HG03095 (cell line): ENCODE results near the gene NNMT.

ENCODE experiments used
- ATAC-seq: cut with Tn5 transposase; IDR thresholded peaks from one replicate; pipeline ENCODE4 v1.9.1; 2021; ENCODE audit warnings: moderate library complexity; ENCODE audit not compliant: unreplicated experiment

Gene NNMT

GRCh38 chr11:114343493-114343892 is 47.3 kb downstream of the NNMT start:
- no peak for ATAC-seq

DNA sequence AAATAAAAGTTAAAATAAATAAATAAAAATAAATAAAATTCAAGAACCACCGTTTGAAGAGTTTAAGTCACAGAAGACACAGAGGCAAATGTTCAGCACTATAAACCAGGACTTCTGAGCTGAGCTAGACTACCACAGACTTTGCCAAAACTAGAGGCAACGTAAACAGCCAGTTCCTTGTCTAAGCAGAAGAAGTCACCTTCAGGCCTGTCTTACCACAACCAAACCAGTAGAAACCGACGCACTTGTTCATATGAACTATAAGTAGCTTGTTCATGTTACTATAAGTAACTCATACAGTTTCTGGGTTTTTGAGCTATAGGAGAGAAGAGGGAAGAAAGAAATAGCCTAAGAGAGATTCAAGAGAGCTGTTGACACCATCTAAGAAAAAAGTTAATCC is 48.3 kb downstream of the NNMT start:
- no peak for ATAC-seq

DNA sequence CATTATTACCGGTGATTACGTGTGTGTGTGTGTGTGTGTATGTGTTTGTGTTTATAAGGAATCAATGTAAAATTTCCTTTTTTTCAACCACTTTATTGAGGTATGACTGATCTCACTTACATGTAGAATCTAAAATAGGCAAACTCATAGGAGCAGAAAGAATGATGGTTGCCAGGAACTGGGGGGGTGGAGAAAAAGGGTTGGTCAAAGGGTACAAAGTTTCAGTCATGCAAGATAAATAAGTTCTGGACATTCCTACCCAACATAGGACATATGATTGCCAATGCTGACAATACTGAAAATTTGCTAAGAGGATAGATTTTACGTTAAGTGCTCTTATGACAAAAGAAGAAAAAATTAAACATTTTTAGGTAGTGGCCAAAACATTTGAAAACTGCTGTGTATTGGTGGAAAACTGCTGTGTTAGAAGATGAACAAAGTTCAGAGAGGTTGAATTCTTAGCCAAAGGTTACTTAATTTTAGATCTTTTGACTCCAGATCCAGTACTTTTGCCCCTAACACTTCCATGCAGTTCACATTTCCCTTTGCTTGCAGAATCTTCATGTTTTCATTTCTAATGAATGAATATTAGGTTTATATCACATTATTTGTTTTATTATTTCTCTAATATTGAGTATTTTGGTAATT is 49.5 kb downstream of the NNMT start:
- ATAC-seq, result no peak

- ATAC-seq, result no peak
Measured at GRCh38 chr11:114346709-114347141, 50.5 kb downstream of the NNMT start.

DNA sequence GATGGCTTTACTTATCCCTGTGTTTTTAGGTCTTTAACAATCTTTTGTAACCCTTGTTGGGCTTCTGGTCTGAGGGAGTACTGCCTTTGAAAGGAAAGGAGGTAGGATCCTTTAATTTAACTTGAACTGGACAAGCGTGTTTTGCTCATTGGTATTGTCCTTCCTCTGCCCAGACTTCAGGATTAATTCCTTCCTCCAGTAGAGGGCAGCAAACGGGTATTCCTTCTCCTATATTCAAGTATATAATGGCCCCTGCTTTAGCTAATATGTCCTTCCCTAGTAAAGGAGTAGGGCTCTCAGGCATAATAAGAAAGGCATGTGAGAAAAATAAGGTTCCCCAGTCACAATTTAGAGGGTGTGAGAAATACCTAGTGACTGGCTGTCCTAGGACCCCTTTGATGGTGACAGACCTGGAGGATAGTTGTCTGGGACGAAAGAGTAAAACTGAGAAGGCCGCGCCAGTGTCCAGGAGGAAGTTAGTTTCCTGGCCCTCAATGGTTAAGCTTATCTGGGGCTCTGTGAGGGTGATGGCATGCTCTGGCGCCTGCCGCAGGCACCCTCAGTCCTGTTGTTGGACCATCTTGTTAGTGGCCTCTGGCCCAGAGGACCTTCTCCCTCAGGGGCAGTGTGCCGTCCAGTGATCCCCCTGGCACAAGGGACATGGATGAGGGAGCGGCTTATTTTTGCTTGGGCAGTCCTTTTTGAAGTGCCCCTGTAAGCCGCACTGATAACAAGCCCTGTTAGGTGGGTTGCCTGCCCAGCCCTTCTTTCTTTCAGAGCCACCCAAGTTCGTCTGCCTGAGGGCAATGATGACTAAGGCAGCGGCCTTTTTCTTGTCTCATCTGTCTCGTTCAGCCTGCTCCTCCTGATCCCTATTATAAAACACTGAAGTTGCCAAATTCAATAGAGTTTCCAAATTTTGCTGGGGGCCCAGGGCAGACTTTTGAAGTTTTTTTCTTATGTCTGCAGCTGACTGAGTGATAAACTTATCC is 52.3 kb downstream of the NNMT start:
- ATAC-seq, result no peak

DNA sequence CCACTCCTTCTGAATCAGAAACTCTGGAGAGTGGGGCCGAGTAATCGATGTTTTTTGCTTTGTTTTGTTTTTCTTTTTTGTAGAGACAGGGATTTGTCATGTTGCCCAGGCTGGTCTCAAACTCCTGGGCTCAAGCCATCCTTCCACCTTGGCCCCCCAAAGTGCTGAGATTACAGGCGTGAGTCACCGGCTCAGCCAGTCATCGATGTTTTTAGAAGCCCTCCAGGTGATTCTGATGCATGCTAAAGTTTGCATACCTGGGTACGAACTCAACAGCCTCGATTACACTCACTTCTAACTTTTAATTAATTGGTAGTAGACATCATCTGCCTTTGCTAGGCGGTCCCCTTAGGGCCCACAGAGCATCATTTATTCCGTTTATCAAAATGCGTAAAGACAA is 53.8 kb downstream of the NNMT start:
- no peak for ATAC-seq

- ATAC-seq, result no peak
Measured at GRCh38 chr11:114353443-114353842, 57.2 kb downstream of the NNMT start.

DNA sequence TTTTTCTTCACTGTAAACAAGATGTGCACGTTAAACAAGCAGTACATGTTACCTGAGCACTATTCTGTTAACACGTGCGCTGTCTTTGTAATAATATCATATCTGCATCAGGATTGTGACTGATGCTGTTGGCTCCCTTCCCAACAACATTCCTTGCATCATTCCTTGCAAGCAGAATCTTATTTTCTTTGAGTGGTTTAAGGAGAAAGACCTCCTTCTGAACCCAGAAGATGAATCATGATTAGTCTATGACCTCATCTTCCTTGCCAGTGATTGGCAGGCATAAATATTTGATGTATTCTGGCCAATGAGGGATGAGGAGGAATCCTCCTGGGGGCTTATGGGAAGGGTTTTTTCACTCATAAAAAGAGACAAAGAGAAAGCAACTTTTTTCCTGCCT is 57.9 kb downstream of the NNMT start:
- ATAC-seq, result no peak

DNA sequence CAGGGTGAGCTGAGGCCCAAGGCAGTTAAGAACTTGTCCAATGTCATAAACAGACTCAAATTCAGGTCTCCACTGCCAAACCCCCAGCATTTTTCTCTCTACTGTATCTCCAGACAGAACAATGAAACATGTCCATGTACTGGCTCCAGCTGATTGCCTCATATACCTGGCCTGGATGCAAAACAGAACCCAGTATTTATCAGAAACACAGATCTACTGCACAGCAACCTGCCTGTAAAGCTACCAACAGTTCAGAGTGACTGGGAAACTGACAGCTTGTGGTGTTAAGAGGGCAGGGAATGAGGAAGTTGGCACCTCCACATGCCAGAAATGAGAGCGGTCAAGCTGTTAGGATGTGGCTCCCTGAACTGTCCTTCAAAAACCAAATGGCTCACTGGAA is 62.5 kb downstream of the NNMT start:
- no peak for ATAC-seq

DNA sequence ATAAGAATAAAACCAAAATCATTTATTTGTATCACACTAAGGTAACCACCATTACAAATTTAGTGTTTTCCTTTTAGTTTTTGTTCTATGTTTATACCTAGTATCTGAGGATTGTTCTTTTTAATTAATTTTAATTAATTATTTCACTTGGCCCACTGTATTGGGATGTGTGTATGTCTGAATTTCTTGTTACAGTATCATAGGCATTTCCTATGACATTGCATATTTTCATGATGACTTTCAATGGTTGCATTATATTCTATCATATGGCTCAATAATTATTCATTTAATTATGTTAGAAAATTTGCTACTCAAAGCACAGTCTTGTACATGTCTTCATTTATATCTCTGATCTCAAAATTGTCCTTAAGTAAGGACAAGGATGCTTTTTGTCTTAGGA is 63.1 kb downstream of the NNMT start:
- no peak for ATAC-seq

DNA sequence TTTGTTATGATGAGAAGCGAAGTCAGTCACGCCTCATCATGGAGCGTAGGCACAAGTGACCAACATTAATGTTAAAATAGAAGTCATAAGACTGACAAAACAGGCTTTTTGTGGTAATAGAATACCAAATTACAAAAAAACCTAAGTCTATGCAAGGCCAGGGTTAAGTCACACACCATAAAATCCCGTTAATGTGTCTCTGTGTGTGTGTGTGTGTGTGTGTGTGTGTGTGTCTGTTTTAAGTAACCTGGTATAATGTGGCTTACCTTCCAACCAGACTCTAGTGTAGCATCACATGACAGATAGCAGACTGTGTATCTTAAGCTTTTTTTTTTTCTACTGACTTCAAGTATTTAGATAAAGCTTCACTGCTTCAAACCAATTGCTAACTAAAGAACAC is 66.1 kb downstream of the NNMT start:
- no peak for ATAC-seq

DNA sequence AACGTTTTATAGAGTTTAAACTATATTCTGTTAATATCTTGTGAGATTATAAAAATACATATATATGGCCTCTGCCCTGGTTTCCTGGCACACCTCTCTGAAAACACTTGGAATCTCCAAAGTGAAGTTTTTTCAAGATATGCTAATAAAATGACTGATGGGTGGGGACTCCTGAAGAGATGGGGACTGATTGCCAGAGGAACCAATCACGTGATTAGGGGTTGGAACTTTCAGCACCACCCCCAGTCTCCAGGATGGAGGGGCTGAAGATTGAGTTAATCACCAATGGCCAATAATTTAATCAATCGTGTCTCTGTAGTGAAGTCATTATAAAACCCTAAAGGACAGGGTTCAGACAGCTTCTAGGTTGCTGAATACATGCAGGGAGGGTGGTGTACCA is 66.8 kb downstream of the NNMT start:
- no peak for ATAC-seq
